H9 (cell line): ENCODE measurements around the gene STRN. TPM values are rescaled to one million over a fixed set of nuclear protein-coding genes. Genes with fewer than 3 reads are reported as not detected.

ENCODE experiments used
- DNase-seq: peaks from one replicate; pipeline ENCODE4 v3.0.0-alpha.2; 2017
- H2AFZ ChIP-seq: one replicate; pipeline ENCODE4 v1.6.1; 2013; ENCODE audit warnings: mild to moderate bottlenecking, low read length, control low read depth, moderate library complexity
- H2AK5ac ChIP-seq: 2 replicates; pipeline ENCODE4 v1.6.1; 2013; ENCODE audit warnings: low read length, control low read depth, mixed read lengths; ENCODE audit not compliant: insufficient read length
- H2BK120ac ChIP-seq: one replicate; pipeline ENCODE4 v1.6.1; 2013; ENCODE audit warnings: low read depth, mild to moderate bottlenecking, low read length, control low read depth, inconsistent platforms; ENCODE audit not compliant: poor library complexity, severe bottlenecking
- H2BK12ac ChIP-seq: 2 replicates; pipeline ENCODE4 v1.6.1; 2013; ENCODE audit warnings: low read length, control low read depth, mixed read lengths, low read depth; ENCODE audit not compliant: insufficient read length
- H2BK15ac ChIP-seq: 2 replicates; pipeline ENCODE4 v1.6.1; 2013; ENCODE audit warnings: low read depth, low read length, control low read depth
- H2BK20ac ChIP-seq: one replicate; pipeline ENCODE4 v1.6.1; 2013; ENCODE audit warnings: low read depth, mild to moderate bottlenecking, low read length, control low read depth, inconsistent platforms; ENCODE audit not compliant: poor library complexity, severe bottlenecking
- H2BK5ac ChIP-seq: 2 replicates; pipeline ENCODE4 v1.6.1; 2013; ENCODE audit warnings: low read length, control low read depth, mixed read lengths; ENCODE audit not compliant: insufficient read length
- H3K14ac ChIP-seq: 2 replicates; pipeline ENCODE4 v1.6.1; 2013; ENCODE audit warnings: low read length, control low read depth; ENCODE audit not compliant: insufficient read depth
- H3K18ac ChIP-seq: 2 replicates; pipeline ENCODE4 v1.6.1; 2013; ENCODE audit warnings: low read depth, mild to moderate bottlenecking, mixed read lengths, low read length, control low read depth; ENCODE audit not compliant: insufficient read length
- H3K23ac ChIP-seq: 2 replicates; pipeline ENCODE4 v1.6.1; 2013; ENCODE audit warnings: low read length, control low read depth, mixed read lengths, low read depth; ENCODE audit not compliant: insufficient read length
- H3K23me2 ChIP-seq: 2 replicates; pipeline ENCODE4 v1.6.1; 2013; ENCODE audit warnings: low read depth, mild to moderate bottlenecking, mixed read lengths, low read length, control low read depth; ENCODE audit not compliant: insufficient read length, poor library complexity, severe bottlenecking
- H3K27ac ChIP-seq: 2 replicates; pipeline ENCODE4 v1.5.1; 2013; ENCODE audit warnings: low read length, control low read depth, mixed read lengths, low read depth; ENCODE audit not compliant: insufficient read length
- H3K27me3 ChIP-seq: 2 replicates; pipeline ENCODE4 v1.6.1; 2013; ENCODE audit warnings: low read length, control low read depth, inconsistent platforms; ENCODE audit not compliant: insufficient read depth
- H3K4ac ChIP-seq: 2 replicates; pipeline ENCODE4 v1.6.1; 2013; ENCODE audit warnings: low read depth, mild to moderate bottlenecking, control low read depth, inconsistent platforms, low read length, moderate library complexity
- H3K4me1 ChIP-seq: 2 replicates; pipeline ENCODE4 v1.6.1; 2013; ENCODE audit warnings: low read length, control low read depth, inconsistent platforms; ENCODE audit not compliant: insufficient read depth
- H3K4me2 ChIP-seq: 2 replicates; pipeline ENCODE4 v1.6.1; 2013; ENCODE audit warnings: low read length, control low read depth, mixed read lengths; ENCODE audit not compliant: insufficient read length, insufficient read depth
- H3K56ac ChIP-seq: 2 replicates; pipeline ENCODE4 v1.6.1; 2013; ENCODE audit warnings: low read depth, mild to moderate bottlenecking, mixed read lengths, low read length, control low read depth; ENCODE audit not compliant: insufficient read length
- H3K79me1 ChIP-seq: 2 replicates; pipeline ENCODE4 v1.6.1; 2013; ENCODE audit warnings: low read depth, mild to moderate bottlenecking, moderate library complexity, low read length, control low read depth, inconsistent platforms; ENCODE audit not compliant: insufficient read depth, poor library complexity, severe bottlenecking
- H3K79me2 ChIP-seq: 2 replicates; pipeline ENCODE4 v1.6.1; 2013; ENCODE audit warnings: low read length, control low read depth, inconsistent platforms; ENCODE audit not compliant: insufficient read depth
- H3K9ac ChIP-seq: 2 replicates; pipeline ENCODE4 v1.6.1; 2013; ENCODE audit warnings: low read length, control low read depth, mixed read lengths; ENCODE audit not compliant: insufficient read length; ENCODE audit errors: extremely low read depth
- H3K9me3 ChIP-seq: one replicate; pipeline ENCODE4 v1.6.1; 2013; ENCODE audit warnings: low read depth, low read length, inconsistent platforms; ENCODE audit not compliant: control insufficient read depth
- H3T11ph ChIP-seq: one replicate; pipeline ENCODE4 v1.6.1; 2013; ENCODE audit warnings: mild to moderate bottlenecking, low read length, control low read depth, inconsistent platforms
- H4K20me1 ChIP-seq: one replicate; pipeline ENCODE4 v1.6.1; 2013; ENCODE audit not compliant: control insufficient read depth, insufficient read length, insufficient read depth
- H4K5ac ChIP-seq: 2 replicates; pipeline ENCODE4 v1.6.1; 2013; ENCODE audit warnings: low read depth, mild to moderate bottlenecking, mixed read lengths, low read length, control low read depth; ENCODE audit not compliant: insufficient read length
- H4K8ac ChIP-seq: replicated peaks from 2 replicates; pipeline ENCODE4 v1.6.1; 2013; ENCODE audit warnings: low read length, control low read depth, mixed read lengths, low read depth; ENCODE audit not compliant: insufficient read length
- H4K91ac ChIP-seq: 2 replicates; pipeline ENCODE4 v1.6.1; 2013; ENCODE audit warnings: low read depth, mild to moderate bottlenecking, moderate library complexity, mixed read lengths, low read length, control low read depth; ENCODE audit not compliant: insufficient read length
- H3K27ac Mint-ChIP-seq, 3 experiments: 2 replicates in 2 of 3; 3 replicates in 1 of 3; pipeline ENCODE4 v1.8.0; 2020 to 2021; ENCODE audit warnings: mixed read lengths in 3 of 3, mild to moderate bottlenecking in 1 of 3, moderate library complexity in 1 of 3
- H3K27me3 Mint-ChIP-seq: 2 replicates; pipeline ENCODE4 v1.8.0; 2021; ENCODE audit warnings: low read depth, mild to moderate bottlenecking, moderate library complexity, mixed read lengths
- H3K36me3 Mint-ChIP-seq, 3 experiments: 2 replicates in 2 of 3; 3 replicates in 1 of 3; pipeline ENCODE4 v1.8.0; 2020 to 2021; ENCODE audit warnings: low read depth in 3 of 3, mixed read lengths in 3 of 3; ENCODE audit not compliant: insufficient read depth in 1 of 3
- H3K4me1 Mint-ChIP-seq, 2 experiments: 2 replicates each; pipeline ENCODE4 v1.8.0; 2020; ENCODE audit warnings: mixed read lengths in 2 of 2
- H3K4me3 Mint-ChIP-seq, 2 experiments: 2 replicates in 1 of 2; 3 replicates in 1 of 2; pipeline ENCODE4 v1.8.0; 2020 to 2021; ENCODE audit warnings: mild to moderate bottlenecking in 2 of 2, mixed read lengths in 2 of 2, moderate library complexity in 1 of 2
- H3K9me3 Mint-ChIP-seq, 2 experiments: 2 replicates in 1 of 2; 3 replicates in 1 of 2; pipeline ENCODE4 v1.8.0; 2020; ENCODE audit warnings: mild to moderate bottlenecking in 2 of 2, mixed read lengths in 2 of 2, moderate library complexity in 1 of 2
- total RNA-seq: library from RNA; stranded (reverse); gene quantifications from 2 replicates; pipeline ENCODE4 v1.2.1, GENCODE V29; 2021
- TF ChIP-seq, protein P1 (sequence below): fragments of 200-600 bp; sonication (generic); conservative IDR thresholded peaks from 3 replicates; pipeline ENCODE4 v1.8.0; 2021; ENCODE audit warnings: antibody characterized with exemption, mild to moderate bottlenecking

STRN gene
- total RNA-seq, 1 experiment from 2014 or later: 31.7 TPM

DNA sequence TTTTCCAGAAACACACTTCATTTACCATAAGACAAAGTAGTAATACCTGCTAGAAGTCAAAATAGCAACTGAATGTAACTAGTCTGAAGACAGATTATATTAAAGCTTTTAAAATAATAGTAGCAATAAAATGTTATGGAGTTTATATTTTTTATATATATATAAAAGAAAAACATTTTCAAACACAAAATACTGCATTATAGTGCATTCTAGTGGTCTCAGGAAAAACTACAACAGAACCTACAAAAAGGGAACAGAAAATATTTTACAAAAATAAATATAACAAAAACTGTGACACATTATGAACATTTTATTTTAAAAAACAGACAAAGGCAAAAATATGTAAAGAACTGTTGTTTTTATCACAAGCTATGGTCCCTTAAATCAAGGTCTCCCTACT, 48.0 kb downstream of the STRN start:
- Histone ChIP-seq H3K27me3 (no peaks in the 10 kb centered on the region), H3K56ac (no peak overlapping the region), H4K20me1 (no peaks in the 10 kb centered on the region), H3K27ac (no peak overlapping the region), H4K8ac (no peak overlapping the region), H3K4ac (no peak overlapping the region), H3K9ac (no peak overlapping the region), H3K23me2 (no peaks in the 10 kb centered on the region), H2BK15ac (no peak overlapping the region), H2BK12ac (no peak overlapping the region), H3K23ac (no peak overlapping the region), H3K4me2 (no peak overlapping the region), H2BK20ac (no peak overlapping the region), H4K5ac (no peak overlapping the region), H3K4me1 (no peaks in the 10 kb centered on the region), H3K79me2 (no peaks in the 10 kb centered on the region), H3K9me3 (no peaks in the 10 kb centered on the region), H3K14ac (no peak overlapping the region), H2BK120ac (no peak overlapping the region), H2AK5ac (no peak overlapping the region), H3K18ac (no peak overlapping the region), H2AFZ (no peak overlapping the region), H2BK5ac (no peak overlapping the region), H4K91ac (no peak overlapping the region), H3K79me1 (no peaks in the 10 kb centered on the region), H3T11ph (no peak overlapping the region)
- no peaks in the 10 kb centered on the region for H3K9me3 Mint-ChIP-seq
- no peak for DNase-seq
- H3K27me3 Mint-ChIP-seq: no peaks in the 10 kb centered on the region
- H3K27ac Mint-ChIP-seq: peak overlapping the region in 1 of 3 experiments; percentile 4; a peak in 1 of 7 replicates
- H3K4me3 Mint-ChIP-seq: no peak overlapping the region
- peaks cover 14% of the 10 kb centered on the region in 2 experiments for H3K4me1 Mint-ChIP-seq
- peaks cover 0 to 8% (median 0%) of the 10 kb centered on the region in 3 experiments; a peak in 3 of 7 replicates for H3K36me3 Mint-ChIP-seq
- TF ChIP-seq, protein P1, sequence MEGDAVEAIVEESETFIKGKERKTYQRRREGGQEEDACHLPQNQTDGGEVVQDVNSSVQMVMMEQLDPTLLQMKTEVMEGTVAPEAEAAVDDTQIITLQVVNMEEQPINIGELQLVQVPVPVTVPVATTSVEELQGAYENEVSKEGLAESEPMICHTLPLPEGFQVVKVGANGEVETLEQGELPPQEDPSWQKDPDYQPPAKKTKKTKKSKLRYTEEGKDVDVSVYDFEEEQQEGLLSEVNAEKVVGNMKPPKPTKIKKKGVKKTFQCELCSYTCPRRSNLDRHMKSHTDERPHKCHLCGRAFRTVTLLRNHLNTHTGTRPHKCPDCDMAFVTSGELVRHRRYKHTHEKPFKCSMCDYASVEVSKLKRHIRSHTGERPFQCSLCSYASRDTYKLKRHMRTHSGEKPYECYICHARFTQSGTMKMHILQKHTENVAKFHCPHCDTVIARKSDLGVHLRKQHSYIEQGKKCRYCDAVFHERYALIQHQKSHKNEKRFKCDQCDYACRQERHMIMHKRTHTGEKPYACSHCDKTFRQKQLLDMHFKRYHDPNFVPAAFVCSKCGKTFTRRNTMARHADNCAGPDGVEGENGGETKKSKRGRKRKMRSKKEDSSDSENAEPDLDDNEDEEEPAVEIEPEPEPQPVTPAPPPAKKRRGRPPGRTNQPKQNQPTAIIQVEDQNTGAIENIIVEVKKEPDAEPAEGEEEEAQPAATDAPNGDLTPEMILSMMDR: peak; percentile 57
